ENCODE results near the gene RIOK2. TPM values are rescaled to one million over a fixed set of nuclear protein-coding genes. Genes with fewer than 3 reads are reported as not detected.
A peak's percentile ranks its signal among the peaks of the same experiment; 100 is the strongest.
"Not testable (repeated sequence)": the region's sequence is repeated elsewhere in the genome, so short reads cannot be mapped to it uniquely, and the experiment has no call there.

Gene RIOK2
- total RNA-seq, 2 experiments from 2014 or later = 30.9 to 39.2 TPM

DNA sequence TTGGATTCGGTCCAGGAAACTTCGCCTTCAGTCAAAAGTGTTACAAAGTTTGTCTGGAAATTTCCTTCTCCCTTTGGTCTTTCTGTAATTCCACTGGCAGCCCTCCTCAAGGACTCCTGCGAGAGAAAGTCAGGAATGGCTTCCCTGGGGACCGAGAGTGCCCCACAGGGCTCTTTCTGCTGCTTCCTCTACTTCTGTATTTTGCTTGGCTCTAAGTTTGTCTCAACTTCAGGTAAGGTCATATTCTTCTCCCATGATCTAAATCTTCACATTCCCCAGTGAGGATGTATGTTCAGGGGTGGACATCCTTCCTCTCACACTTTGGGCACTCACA lies 10.3 kb upstream of the RIOK2 start:
- Mint-ChIP-seq H3K4me1 (peaks cover 6% of the 10 kb centered on the region), H3K27me3 (peaks cover 3% of the 10 kb centered on the region), H3K27ac (no peak overlapping the region), H3K4me3 (no peak overlapping the region), H3K9me3 (ENCODE audit: low read depth) (peaks cover 4% of the 10 kb centered on the region), H3K36me3 (ENCODE audit: low read depth) (peaks cover 2% of the 10 kb centered on the region)
- ChIA-PET CTCF (no interaction called here), POLR2A (no interaction called here)
- DNase-seq (no peak), ATAC-seq (no peak)
- intact Hi-C loops (cut with DNase I, micrococcal nuclease) = no loop called here

DNA sequence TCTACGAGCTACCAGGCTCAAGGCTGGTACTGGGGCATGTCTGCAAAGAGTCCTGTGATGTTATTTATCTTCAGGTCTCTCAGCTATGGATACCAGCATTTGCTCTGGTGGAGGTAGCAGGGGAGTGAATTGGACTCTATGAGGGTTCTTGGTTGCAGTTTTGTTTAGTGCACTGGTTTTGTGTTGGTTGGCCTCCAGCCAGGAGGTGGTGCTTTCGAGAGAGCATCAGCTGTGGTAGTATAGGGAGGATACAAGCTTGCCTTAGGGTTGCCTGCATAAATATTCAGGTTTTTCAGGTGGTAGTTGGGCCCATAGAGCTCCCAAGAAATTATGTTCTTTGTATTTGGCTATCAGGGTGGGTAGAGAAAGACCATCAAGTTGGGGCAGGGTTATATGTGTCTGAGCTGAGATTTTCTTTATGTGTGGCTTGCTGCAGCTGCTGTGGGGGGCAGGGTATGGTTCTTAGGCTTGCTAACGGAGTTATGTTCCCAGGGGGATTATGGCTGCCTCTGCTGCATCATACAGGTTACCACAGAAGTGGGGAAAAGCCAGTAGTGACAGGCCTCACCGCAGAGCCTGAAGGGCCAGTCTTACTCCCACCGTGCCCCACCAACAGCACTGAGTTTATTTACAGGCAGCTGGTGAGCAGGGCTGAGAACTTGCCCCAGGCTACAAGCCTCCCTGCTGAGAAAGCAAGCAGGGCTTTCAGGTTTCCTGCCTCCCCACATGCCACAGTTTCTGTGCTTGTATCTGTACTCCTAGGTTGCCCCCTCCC lies 9.7 kb upstream of the RIOK2 start:
- CTCF ChIA-PET = interaction anchor here (0.7 kb wide), 1 partner anchor 12 kb away, joined by 3 read pairs; no protein-coding TSS in a partner anchor

DNA sequence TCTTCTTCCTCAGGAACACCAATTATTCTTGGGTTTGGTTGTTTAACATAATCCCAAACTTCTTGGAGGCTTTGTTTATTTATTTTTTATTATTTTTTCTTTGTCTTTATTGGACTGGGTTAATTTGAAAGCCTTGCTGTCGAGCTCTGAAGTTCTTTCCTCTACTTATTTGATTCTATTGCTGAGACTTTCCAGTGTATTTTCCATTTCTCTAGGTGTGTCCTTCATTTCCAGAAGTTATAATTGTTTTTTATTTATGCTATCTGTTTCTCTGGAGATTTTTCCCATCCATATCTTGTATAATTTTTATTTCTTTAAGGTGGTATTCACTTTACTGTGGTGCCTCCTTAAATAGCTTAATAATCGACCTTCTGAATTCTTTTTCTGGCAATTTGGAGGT lies 8.8 kb upstream of the RIOK2 start:
- Mint-ChIP-seq H3K27me3 (peaks cover 3% of the 10 kb centered on the region), H3K27ac (no peak overlapping the region), H3K4me1 (peaks cover 6% of the 10 kb centered on the region), H3K36me3 (ENCODE audit: low read depth) (peaks cover 2% of the 10 kb centered on the region), H3K9me3 (ENCODE audit: low read depth) (peaks cover 4% of the 10 kb centered on the region), H3K4me3 (no peak overlapping the region)
- ATAC-seq = no peak
- POLR2A ChIA-PET = interaction anchor here (0.6 kb wide), 1 partner anchor 425 kb away, joined by 3 read pairs; no protein-coding TSS in a partner anchor
- CTCF ChIA-PET = no interaction called here
- DNase-seq = no peak
- intact Hi-C loops (cut with DNase I, micrococcal nuclease) = no loop called here

More for the DNA sequence above, 9.7 kb upstream of the RIOK2 start:
- Mint-ChIP-seq H3K27ac (no peak overlapping the region), H3K27me3 (peaks cover 3% of the 10 kb centered on the region), H3K4me3 (no peak overlapping the region), H3K9me3 (ENCODE audit: low read depth) (peaks cover 4% of the 10 kb centered on the region), H3K36me3 (ENCODE audit: low read depth) (peaks cover 2% of the 10 kb centered on the region), H3K4me1 (peaks cover 6% of the 10 kb centered on the region)
- ATAC-seq = no peak
- POLR2A ChIA-PET = interaction anchor here (0.6 kb wide), 1 partner anchor 426 kb away, joined by 3 read pairs; no protein-coding TSS in a partner anchor
- intact Hi-C loops (cut with DNase I, micrococcal nuclease) = no loop called here
- DNase-seq = no peak

DNA sequence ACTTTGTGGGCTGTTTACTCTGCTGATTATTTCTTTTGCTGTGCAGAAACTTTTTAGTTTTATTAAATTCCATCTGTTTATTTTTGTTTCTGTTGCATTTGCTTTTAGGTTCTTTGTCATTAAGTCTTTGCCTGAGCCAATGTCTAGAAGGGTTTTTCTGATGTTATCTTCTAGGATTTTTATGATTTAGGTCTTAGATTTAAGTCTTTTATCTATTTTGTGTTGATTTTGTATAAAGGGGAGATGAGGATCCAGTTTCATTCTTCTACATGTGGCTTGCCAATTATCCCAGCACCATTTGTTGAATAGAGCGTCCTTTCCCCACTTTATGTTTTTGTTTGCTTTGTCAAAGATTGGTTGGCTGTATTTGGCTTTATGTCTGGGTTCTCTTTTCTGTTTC lies 6.5 kb upstream of the RIOK2 start:
- intact Hi-C loops (cut with DNase I, micrococcal nuclease) = loop anchor here in 1 of 2 experiments (10.0 kb wide), 1 partner anchor 1635 kb away; the partner anchor contains the start of genes ARSK and SKIC3
- CTCF ChIA-PET; H3K36me3 Mint-ChIP-seq (ENCODE audit: low read depth); H3K27ac Mint-ChIP-seq; H3K27me3 Mint-ChIP-seq; ATAC-seq; H3K9me3 Mint-ChIP-seq (ENCODE audit: low read depth); POLR2A ChIA-PET; DNase-seq; H3K4me1 Mint-ChIP-seq; H3K4me3 Mint-ChIP-seq: not testable (repeated sequence)

DNA sequence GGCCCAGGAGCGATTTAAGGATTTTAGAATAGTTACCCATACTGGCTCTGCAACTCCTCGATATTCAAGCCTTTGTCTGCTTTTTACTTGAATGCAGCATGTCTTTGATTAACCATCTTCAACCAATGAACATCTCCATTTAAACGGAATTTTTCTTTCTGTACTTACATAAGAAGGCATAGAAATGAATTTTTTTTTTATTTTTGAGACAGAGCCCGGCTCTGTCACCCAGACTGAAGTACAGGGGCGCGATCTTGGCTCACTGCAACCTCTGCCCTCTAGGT lies 825 bp upstream of the RIOK2 start:
- no peak for ATAC-seq
- peaks cover 22% of the 10 kb centered on the region for H3K36me3 Mint-ChIP-seq (ENCODE audit: low read depth)
- peak overlapping the region; percentile 82 for H3K4me3 Mint-ChIP-seq
- ChIA-PET CTCF (no interaction called here), POLR2A (no interaction called here)
- no peak for DNase-seq
- peaks cover 4% of the 10 kb centered on the region for H3K9me3 Mint-ChIP-seq (ENCODE audit: low read depth)
- no peaks in the 10 kb centered on the region for H3K27me3 Mint-ChIP-seq
- peaks cover 33% of the 10 kb centered on the region for H3K4me1 Mint-ChIP-seq
- peak overlapping the region; percentile 100 for H3K27ac Mint-ChIP-seq
- intact Hi-C loops (cut with DNase I, micrococcal nuclease) = loop anchor here (1.0 to 10.0 kb wide), 10 partner anchors 249 to 1745 kb away; partner anchors contain the start of genes CAST (in 2 of the 2), ARSK (in 1 of the 2), CHD1 (in 1 of the 2) and ERAP2 (in 1 of the 2)

DNA sequence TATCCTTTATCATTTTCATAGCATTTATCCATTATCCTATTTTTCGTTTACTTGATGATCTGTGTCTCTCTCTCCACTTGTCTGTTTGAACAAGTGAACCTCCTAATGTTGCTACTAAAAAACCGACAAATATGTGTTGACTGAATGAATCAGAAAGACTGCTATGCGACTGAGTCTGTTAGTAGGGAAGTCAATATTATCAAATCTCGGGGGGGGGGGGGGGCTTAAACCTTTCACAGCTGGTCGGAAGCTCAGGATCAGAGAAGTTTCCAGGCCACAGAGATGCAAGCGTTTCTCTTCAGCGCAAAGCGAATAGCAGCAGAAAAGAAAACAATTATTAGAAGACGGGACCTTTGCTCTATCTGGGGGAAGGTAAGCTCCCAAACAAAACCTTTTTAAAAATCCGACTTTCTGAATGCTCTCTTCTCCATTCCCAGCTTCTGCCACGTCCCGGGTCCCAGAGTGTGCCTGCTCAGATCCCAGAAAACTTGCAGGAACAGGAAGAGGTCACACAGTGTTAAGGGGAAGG lies 412 bp downstream of the RIOK2 start:
- CTCF ChIA-PET = interaction anchor here (0.6 to 1.0 kb wide), 5 partner anchors 9 to 1588 kb away, joined by 3 read pairs; no protein-coding TSS in a partner anchor
- Mint-ChIP-seq H3K27ac (peak overlapping the region; percentile 100), H3K4me1 (peaks cover 33% of the 10 kb centered on the region), H3K27me3 (no peaks in the 10 kb centered on the region), H3K36me3 (ENCODE audit: low read depth) (peaks cover 29% of the 10 kb centered on the region), H3K9me3 (ENCODE audit: low read depth) (peaks cover 4% of the 10 kb centered on the region), H3K4me3 (peak overlapping the region; percentile 82)
- ATAC-seq = no peak
- intact Hi-C loops (cut with DNase I, micrococcal nuclease) = loop anchor here (1.0 to 10.0 kb wide), 10 partner anchors 247 to 1747 kb away; partner anchors contain the start of genes CAST (in 2 of the 2), ARSK (in 1 of the 2), CHD1 (in 1 of the 2) and ERAP2 (in 1 of the 2)
- POLR2A ChIA-PET = no interaction called here
- no peak for DNase-seq

DNA sequence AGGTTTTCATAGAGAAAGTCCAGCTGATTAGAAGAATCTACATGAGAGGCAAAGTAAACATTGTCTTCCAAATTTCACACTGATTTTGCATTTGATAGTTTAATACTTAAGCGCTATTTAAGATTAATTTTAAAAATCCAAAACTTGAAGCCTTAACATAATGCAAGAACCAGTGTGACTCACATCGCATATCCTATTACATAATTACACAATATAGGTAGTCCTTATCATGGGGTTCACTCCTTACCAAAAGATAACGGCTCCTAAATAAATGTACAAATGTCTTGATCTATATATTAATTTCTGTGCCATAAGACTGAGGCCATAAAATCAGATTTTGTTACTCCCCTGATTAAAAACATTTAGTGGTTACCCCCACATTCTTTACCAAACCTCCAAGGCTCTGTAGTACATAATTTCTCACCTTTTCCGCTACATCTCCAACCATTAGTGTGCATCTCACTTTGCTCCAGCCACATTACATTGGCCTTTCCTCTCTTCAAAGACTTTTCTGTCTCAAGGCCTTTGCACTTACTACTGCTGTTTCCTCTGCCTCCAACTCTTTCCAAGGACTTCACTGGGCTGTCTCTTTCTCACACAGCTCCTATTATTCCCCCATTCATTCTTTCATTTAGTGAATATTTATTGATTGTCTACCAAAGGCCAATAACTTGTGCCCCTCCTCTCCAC lies 1.0 kb downstream of the RIOK2 start:
- intact Hi-C loops (cut with DNase I, micrococcal nuclease) = loop anchor here (2.0 to 10.0 kb wide), 4 partner anchors 520 to 1627 kb away; partner anchors contain the start of genes ARSK (in 1 of the 2), CAST (in 1 of the 2) and SKIC3 (in 1 of the 2)
- H3K27me3 Mint-ChIP-seq = no peaks in the 10 kb centered on the region
- peak overlapping the region; percentile 100 for H3K27ac Mint-ChIP-seq
- H3K9me3 Mint-ChIP-seq (ENCODE audit: low read depth) = peaks cover 4% of the 10 kb centered on the region
- ChIA-PET POLR2A (no interaction called here), CTCF (interaction anchor here (0.6 to 1.0 kb wide), 5 partner anchors 8 to 1588 kb away, joined by 3 to 4 read pairs (median 3); no protein-coding TSS in a partner anchor)
- ATAC-seq = no peak
- H3K4me3 Mint-ChIP-seq = peak overlapping the region; percentile 82
- H3K4me1 Mint-ChIP-seq = peaks cover 33% of the 10 kb centered on the region
- peaks cover 30% of the 10 kb centered on the region for H3K36me3 Mint-ChIP-seq (ENCODE audit: low read depth)
- DNase-seq = no peak

DNA sequence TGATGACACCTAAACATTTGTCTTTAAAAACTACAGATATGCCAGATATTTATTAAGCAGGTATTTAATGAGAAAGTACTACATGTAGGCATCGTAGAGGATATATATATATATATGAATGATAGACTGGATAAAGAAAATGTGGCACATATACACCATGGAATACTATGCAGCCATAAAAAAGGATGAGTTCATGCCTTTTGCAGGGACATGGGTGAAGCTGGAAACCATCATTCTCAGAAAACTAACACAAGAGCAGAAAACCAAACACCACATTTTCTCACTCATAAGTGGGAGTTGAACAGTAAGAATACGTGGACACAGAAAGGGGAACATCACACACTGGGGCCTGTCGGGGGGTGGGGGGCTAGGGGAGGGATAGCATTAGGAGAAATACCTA lies 3.6 kb downstream of the RIOK2 start:
- Mint-ChIP-seq H3K4me1 (peaks cover 30% of the 10 kb centered on the region), H3K36me3 (ENCODE audit: low read depth) (peaks cover 37% of the 10 kb centered on the region)
- H3K9me3 Mint-ChIP-seq (ENCODE audit: low read depth); intact Hi-C loops (cut with DNase I, micrococcal nuclease); H3K27me3 Mint-ChIP-seq; H3K4me3 Mint-ChIP-seq; CTCF ChIA-PET; DNase-seq; ATAC-seq; H3K27ac Mint-ChIP-seq: not testable (repeated sequence)
- POLR2A ChIA-PET = interaction anchor here (0.7 kb wide), 1 partner anchor 371 kb away, joined by 4 read pairs; no protein-coding TSS in a partner anchor

DNA sequence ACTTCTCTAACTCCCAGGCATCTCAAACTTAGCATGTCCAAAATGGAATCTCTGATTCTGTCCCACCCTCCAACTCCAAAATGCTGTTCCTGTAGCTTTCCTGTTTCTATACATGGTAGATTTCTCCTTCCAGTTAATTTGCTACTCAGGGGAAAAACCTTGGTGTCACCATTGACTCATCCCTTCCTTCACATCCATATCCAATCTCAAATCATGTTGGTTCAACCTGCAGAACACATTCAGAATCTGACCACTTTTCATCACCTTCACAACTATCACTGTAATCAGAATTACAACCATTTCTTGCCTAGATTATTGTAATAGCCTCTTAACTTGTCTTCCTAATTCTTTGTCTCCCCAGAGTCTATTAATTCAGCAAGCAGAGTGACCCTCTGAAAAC lies 10.8 kb downstream of the RIOK2 start:
- Mint-ChIP-seq H3K36me3 (ENCODE audit: low read depth) (peaks cover 38% of the 10 kb centered on the region), H3K4me3 (no peak overlapping the region), H3K27ac (peak overlapping the region; percentile 85), H3K9me3 (ENCODE audit: low read depth) (no peaks in the 10 kb centered on the region), H3K27me3 (no peaks in the 10 kb centered on the region), H3K4me1 (peaks cover 22% of the 10 kb centered on the region)
- ChIA-PET CTCF (interaction anchor here (1.0 to 3.3 kb wide), 3 partner anchors 9 to 303 kb away, joined by 4 to 15 read pairs (median 13); no protein-coding TSS in a partner anchor), POLR2A (no interaction called here)
- DNase-seq (no peak), ATAC-seq (peak; percentile 63)
- intact Hi-C loops (cut with DNase I, micrococcal nuclease) = no loop called here

DNA sequence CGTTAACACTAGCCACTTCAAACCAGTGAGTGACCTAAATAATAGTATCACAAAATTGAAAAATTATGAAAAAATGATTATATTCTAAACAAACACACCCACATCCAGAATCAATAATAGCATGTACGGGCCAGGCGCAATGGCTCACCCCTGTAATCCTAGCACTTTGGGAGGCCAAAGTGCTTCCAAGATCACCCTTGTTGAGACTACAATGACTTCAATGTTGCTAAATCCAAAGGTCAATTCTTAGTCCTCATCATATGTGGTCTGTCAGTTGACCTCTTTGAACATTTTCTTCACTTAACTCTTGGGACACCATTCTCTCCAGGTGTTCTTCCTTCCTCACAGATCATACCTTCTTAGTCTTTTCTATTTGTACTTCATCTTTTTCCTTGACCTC lies 11.3 kb downstream of the RIOK2 start:
- Mint-ChIP-seq H3K4me3 (no peak overlapping the region), H3K4me1 (peaks cover 22% of the 10 kb centered on the region), H3K27me3 (no peaks in the 10 kb centered on the region), H3K36me3 (ENCODE audit: low read depth) (peaks cover 34% of the 10 kb centered on the region), H3K27ac (peak overlapping the region; percentile 85), H3K9me3 (ENCODE audit: low read depth) (no peaks in the 10 kb centered on the region)
- no peak for DNase-seq
- intact Hi-C loops (cut with DNase I, micrococcal nuclease) = no loop called here
- ChIA-PET CTCF (interaction anchor here (1.0 to 3.3 kb wide), 2 partner anchors 10 to 303 kb away, joined by 4 to 15 read pairs; no protein-coding TSS in a partner anchor), POLR2A (no interaction called here)
- ATAC-seq = no peak

DNA sequence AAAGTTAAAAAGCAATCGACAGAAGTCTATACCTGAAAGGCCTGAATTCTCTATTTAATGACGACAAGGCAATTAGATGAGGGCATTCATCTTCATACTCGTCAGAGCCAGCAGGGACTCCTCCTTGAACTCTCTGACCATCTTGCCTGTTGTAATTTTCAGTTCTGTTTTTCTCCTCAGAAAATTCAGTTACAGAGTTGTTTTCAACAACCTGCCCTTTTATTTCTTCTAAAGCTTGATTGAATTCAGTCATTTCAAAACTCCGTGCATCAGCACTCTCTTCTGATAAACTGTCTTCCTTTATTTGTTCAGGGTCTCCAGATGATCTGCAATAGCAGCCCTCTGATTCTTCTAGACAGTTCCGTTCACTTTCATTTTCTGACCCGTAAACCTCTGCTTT lies 15.6 kb downstream of the RIOK2 start:
- intact Hi-C loops (cut with DNase I, micrococcal nuclease) = no loop called here
- ChIA-PET CTCF (interaction anchor here (12.5 kb wide), 1 partner anchor 300 kb away, joined by 160 read pairs; no protein-coding TSS in a partner anchor), POLR2A (interaction anchor here (0.5 kb wide), 1 partner anchor 432 kb away, joined by 3 read pairs; no protein-coding TSS in a partner anchor)
- DNase-seq = no peak
- Mint-ChIP-seq H3K4me1 (peaks cover 30% of the 10 kb centered on the region), H3K27ac (peak overlapping the region; percentile 81), H3K9me3 (ENCODE audit: low read depth) (no peaks in the 10 kb centered on the region), H3K4me3 (peak overlapping the region; percentile 0), H3K36me3 (ENCODE audit: low read depth) (peaks cover 32% of the 10 kb centered on the region), H3K27me3 (no peaks in the 10 kb centered on the region)
- peak; percentile 36 for ATAC-seq
